Astrocyte (in vitro differentiated cells and primary cell): ENCODE measurements around the gene ABTB2.

ENCODE experiments used
- EZH2 ChIP-seq: IDR thresholded peaks from 2 replicates; pipeline ENCODE4 v1.6.1; 2012; ENCODE audit warnings: mild to moderate bottlenecking, low read length, inconsistent platforms; ENCODE audit not compliant: insufficient read depth
- TF ChIP-seq, protein P1 (sequence below): IDR thresholded peaks from 2 replicates; pipeline ENCODE4 v1.5.1; 2011; ENCODE audit warnings: low read depth, mild to moderate bottlenecking, inconsistent platforms, low read length, moderate library complexity; ENCODE audit not compliant: insufficient read depth

DNA sequence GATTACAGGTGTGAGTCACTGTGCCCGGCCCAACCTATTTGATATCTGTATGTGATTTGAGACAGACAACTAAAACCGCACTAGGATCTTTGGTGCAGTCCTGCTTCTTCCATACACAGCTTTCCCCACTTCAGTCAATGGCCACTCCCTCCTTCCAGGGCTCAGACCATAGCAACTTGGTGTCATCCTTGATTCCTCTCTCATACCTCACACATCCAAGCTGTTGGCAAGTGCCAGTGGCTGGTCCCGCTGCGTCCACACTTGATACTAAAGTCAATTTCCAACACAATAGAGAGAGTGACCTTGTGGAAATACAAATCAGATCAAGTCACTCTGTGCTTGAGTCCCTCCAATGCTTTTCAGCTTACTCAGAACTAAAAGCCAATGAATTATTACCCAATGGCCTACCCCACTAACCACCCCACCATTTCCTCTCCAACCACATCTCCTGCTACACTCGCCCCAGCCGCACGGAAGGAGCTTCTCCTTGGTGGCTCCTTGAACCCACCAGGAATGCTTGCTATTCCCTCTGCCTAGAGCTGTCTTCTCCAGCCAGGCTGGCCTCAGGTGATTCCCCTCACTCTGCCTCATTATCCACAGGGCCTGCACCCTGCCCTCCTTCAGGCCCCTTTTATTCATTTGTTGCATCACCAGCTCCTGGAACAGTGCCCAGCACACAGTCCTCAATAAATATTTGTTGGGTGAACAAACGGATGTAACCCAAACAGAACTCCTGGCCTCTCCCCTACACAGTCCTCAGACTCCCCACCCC is 12.9 kb downstream of the ABTB2 start:
- TF ChIP-seq, protein P1, sequence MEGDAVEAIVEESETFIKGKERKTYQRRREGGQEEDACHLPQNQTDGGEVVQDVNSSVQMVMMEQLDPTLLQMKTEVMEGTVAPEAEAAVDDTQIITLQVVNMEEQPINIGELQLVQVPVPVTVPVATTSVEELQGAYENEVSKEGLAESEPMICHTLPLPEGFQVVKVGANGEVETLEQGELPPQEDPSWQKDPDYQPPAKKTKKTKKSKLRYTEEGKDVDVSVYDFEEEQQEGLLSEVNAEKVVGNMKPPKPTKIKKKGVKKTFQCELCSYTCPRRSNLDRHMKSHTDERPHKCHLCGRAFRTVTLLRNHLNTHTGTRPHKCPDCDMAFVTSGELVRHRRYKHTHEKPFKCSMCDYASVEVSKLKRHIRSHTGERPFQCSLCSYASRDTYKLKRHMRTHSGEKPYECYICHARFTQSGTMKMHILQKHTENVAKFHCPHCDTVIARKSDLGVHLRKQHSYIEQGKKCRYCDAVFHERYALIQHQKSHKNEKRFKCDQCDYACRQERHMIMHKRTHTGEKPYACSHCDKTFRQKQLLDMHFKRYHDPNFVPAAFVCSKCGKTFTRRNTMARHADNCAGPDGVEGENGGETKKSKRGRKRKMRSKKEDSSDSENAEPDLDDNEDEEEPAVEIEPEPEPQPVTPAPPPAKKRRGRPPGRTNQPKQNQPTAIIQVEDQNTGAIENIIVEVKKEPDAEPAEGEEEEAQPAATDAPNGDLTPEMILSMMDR: no peak
- no peak for TF ChIP-seq EZH2
